CD14-positive monocyte (primary cell): Measurements from ENCODE around the gene SMAD1. TPM values are rescaled to one million over a fixed set of nuclear protein-coding genes. Genes with fewer than 3 reads are reported as not detected.

Source experiments
- DNase-seq, 3 donors: peaks; one replicate each; pipeline ENCODE4 v3.0.0-alpha.2; 2011 to 2022
- H2AFZ ChIP-seq: 2 replicates; pipeline ENCODE4 v1.6.0; 2012; ENCODE audit warnings: mild to moderate bottlenecking, low read depth, low read length, inconsistent platforms; ENCODE audit not compliant: insufficient read depth, poor library complexity, severe bottlenecking
- H3K27ac ChIP-seq, 2 donors: 1 replicate in 1 of 2; 2 replicates in 1 of 2; pipeline ENCODE4 v1.5.1; 2012 to 2013; ENCODE audit warnings: low read length in 2 of 2, control low read depth in 1 of 2, inconsistent platforms in 1 of 2, low read depth in 1 of 2, mild to moderate bottlenecking in 1 of 2
- H3K27me3 ChIP-seq, 2 donors: one replicate each; pipeline versions ENCODE4 v1.6.0 to v1.6.1; 2011 to 2013; ENCODE audit warnings: low read length in 2 of 2; ENCODE audit not compliant: control insufficient read depth in 2 of 2, insufficient read depth in 2 of 2
- H3K36me3 ChIP-seq, 2 donors: replicated peaks in 1 of 2; 1 replicate in 1 of 2; 2 replicates in 1 of 2; pipeline versions ENCODE4 v1.5.1 to v1.6.1; 2012 to 2013; ENCODE audit warnings: low read length in 2 of 2, control low read depth in 1 of 2, inconsistent platforms in 1 of 2, mild to moderate bottlenecking in 1 of 2; ENCODE audit not compliant: insufficient read depth in 2 of 2, control insufficient read depth in 1 of 2
- H3K4me1 ChIP-seq, 2 donors: 1 replicate in 1 of 2; 2 replicates in 1 of 2; pipeline versions ENCODE4 v1.5.1 to v1.6.1; 2012 to 2013; ENCODE audit warnings: low read length in 2 of 2, control low read depth in 1 of 2, inconsistent platforms in 1 of 2, mild to moderate bottlenecking in 1 of 2, moderate library complexity in 1 of 2; ENCODE audit not compliant: insufficient read depth in 2 of 2, control insufficient read depth in 1 of 2
- H3K4me2 ChIP-seq: replicated peaks from 2 replicates; pipeline ENCODE3; 2012; ENCODE audit warnings: low read length, moderate library complexity, mild to moderate bottlenecking; ENCODE audit not compliant: poor library complexity, severe bottlenecking; ENCODE audit errors: extremely low read depth
- H3K4me3 ChIP-seq, 3 experiments: fragments of 200-600 bp in 1 of 3; sonication (generic) in 1 of 3; replicated peaks in 1 of 3; 1 replicate in 2 of 3; 2 replicates in 1 of 3; pipeline ENCODE4 v1.5.1; 2011 to 2013; ENCODE audit warnings: low read length in 3 of 3, mild to moderate bottlenecking in 3 of 3, control low read depth in 2 of 3, low read depth in 2 of 3, inconsistent platforms in 1 of 3, moderate library complexity in 1 of 3
- H3K79me2 ChIP-seq: 2 replicates; pipeline ENCODE4 v1.6.0; 2012; ENCODE audit warnings: mild to moderate bottlenecking, control low read depth, inconsistent platforms, low read length, moderate library complexity; ENCODE audit not compliant: insufficient read depth
- H3K9ac ChIP-seq: 2 replicates; pipeline ENCODE4 v1.6.0; 2017; ENCODE audit warnings: low read length, mild to moderate bottlenecking; ENCODE audit not compliant: insufficient read depth, poor library complexity, severe bottlenecking
- H3K9me3 ChIP-seq, 2 donors: replicated peaks in 1 of 2; 1 replicate in 1 of 2; 2 replicates in 1 of 2; pipeline versions ENCODE4 v1.5.1 to v1.6.1; 2012 to 2013; ENCODE audit warnings: low read length in 2 of 2, control low read depth in 1 of 2; ENCODE audit not compliant: control insufficient read depth in 1 of 2, insufficient read depth in 1 of 2
- H4K20me1 ChIP-seq: 2 replicates; pipeline ENCODE4 v1.6.0; 2012; ENCODE audit warnings: mild to moderate bottlenecking, low read length, control low read depth, moderate library complexity; ENCODE audit not compliant: insufficient read depth
- H3K27ac Mint-ChIP-seq, 7 donors: one replicate each; pipeline ENCODE4 v1.8.0; 2020; ENCODE audit warnings: mild to moderate bottlenecking in 7 of 7, mixed read lengths in 7 of 7, moderate library complexity in 6 of 7, inconsistent platforms in 2 of 7
- H3K27me3 Mint-ChIP-seq, 3 donors: one replicate each; pipeline ENCODE4 v1.8.0; 2021 to 2022; ENCODE audit warnings: low read depth in 3 of 3, mild to moderate bottlenecking in 3 of 3, mixed read lengths in 3 of 3, moderate library complexity in 3 of 3, inconsistent platforms in 1 of 3
- H3K36me3 Mint-ChIP-seq, 2 donors: one replicate each; pipeline ENCODE4 v1.8.0; 2020; ENCODE audit warnings: mixed read lengths in 2 of 2, inconsistent platforms in 1 of 2, mild to moderate bottlenecking in 1 of 2
- H3K4me1 Mint-ChIP-seq: one replicate; pipeline ENCODE4 v1.8.0; 2020; ENCODE audit warnings: mild to moderate bottlenecking, mixed read lengths
- H3K4me3 Mint-ChIP-seq, 2 donors: one replicate each; pipeline ENCODE4 v1.8.0; 2020; ENCODE audit warnings: mild to moderate bottlenecking in 2 of 2, mixed read lengths in 2 of 2, moderate library complexity in 1 of 2
- H3K9me3 Mint-ChIP-seq, 7 donors: one replicate each; pipeline ENCODE4 v1.8.0; 2020 to 2022; ENCODE audit warnings: mixed read lengths in 7 of 7, mild to moderate bottlenecking in 6 of 7, moderate library complexity in 6 of 7, inconsistent platforms in 2 of 7
- WGBS: methylation state at CpG from one replicate; pipeline ENCODE4 v1.1.5; 2013; ENCODE audit warnings: missing lambda C conversion rate; ENCODE audit not compliant: insufficient coverage; 5-methylcytosine and 5-hydroxymethylcytosine counted together
- intact Hi-C, 2 donors: fragments of 100-400 bp; cut with micrococcal nuclease; formaldehyde crosslinking; loops; one replicate each; pipeline versions ENCODE4 v1.15.0 to v1.15.1; 2023
- polyA plus RNA-seq, 3 donors: library from polyadenylated mRNA; depleted of rRNA in 1 of 3; unstranded in 2 of 3; stranded (reverse) in 1 of 3; fragments of 300-500 nt in 2 of 3; fragments of >200 nt in 1 of 3; fragmentation: Illumina TruSeq in 2 of 3; gene quantifications; 1 replicate in 2 of 3; 2 replicates in 1 of 3; pipeline ENCODE4 v1.2.3, GENCODE V29; 2012 to 2021
- TF ChIP-seq, protein P1 (sequence below): fragments of 200-600 bp; IDR thresholded peaks from one replicate; pipeline ENCODE4 v1.8.0; 2022; ENCODE audit warnings: antibody characterized with exemption, mild to moderate bottlenecking

Gene SMAD1
- polyA plus RNA-seq, 3 donors: 8.2 to 14.4 (median 8.7) TPM

DNA sequence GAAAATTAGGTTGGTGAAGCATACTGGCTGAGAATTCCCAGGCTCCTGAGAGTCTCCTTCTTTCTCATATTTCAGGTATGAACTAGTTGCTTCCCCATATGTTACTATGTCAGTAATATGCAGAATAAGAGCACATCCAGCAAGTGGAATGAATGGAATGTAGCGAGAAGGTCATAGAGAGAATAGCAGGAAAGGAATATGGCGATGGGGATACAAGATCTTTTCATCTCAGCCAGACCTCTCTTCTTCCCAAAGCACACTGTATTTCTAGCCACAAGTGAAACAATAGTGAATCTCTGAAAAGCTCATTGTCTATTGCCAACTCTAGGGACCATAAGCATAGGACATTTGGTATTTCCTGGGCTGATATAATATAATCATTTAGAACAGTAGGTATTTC is 82.9 kb downstream of the SMAD1 start:
- Histone ChIP-seq H3K4me3 (no peak overlapping the region), H3K9ac (no peak overlapping the region), H3K79me2 (no peaks in the 10 kb centered on the region), H3K27me3 (no peaks in the 10 kb centered on the region), H3K27ac (no peak overlapping the region), H3K9me3 (no peaks in the 10 kb centered on the region), H3K36me3 (no peaks in the 10 kb centered on the region), H3K4me2 (no peak overlapping the region), H3K4me1 (no peaks in the 10 kb centered on the region), H4K20me1 (no peaks in the 10 kb centered on the region), H2AFZ (no peak overlapping the region)
- no peak for DNase-seq
- no CpG with 5 or more reads among the region's 2 CpGs for WGBS
- peaks cover 1 to 10% (median 3%) of the 10 kb centered on the region in 7 donors for H3K9me3 Mint-ChIP-seq
- peaks cover 1 to 3% (median 2%) of the 10 kb centered on the region in 3 donors for H3K27me3 Mint-ChIP-seq
- no peak overlapping the region for H3K4me3 Mint-ChIP-seq
- no peaks in the 10 kb centered on the region for H3K4me1 Mint-ChIP-seq
- TF ChIP-seq, protein P1, sequence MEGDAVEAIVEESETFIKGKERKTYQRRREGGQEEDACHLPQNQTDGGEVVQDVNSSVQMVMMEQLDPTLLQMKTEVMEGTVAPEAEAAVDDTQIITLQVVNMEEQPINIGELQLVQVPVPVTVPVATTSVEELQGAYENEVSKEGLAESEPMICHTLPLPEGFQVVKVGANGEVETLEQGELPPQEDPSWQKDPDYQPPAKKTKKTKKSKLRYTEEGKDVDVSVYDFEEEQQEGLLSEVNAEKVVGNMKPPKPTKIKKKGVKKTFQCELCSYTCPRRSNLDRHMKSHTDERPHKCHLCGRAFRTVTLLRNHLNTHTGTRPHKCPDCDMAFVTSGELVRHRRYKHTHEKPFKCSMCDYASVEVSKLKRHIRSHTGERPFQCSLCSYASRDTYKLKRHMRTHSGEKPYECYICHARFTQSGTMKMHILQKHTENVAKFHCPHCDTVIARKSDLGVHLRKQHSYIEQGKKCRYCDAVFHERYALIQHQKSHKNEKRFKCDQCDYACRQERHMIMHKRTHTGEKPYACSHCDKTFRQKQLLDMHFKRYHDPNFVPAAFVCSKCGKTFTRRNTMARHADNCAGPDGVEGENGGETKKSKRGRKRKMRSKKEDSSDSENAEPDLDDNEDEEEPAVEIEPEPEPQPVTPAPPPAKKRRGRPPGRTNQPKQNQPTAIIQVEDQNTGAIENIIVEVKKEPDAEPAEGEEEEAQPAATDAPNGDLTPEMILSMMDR: no peak
- H3K27ac Mint-ChIP-seq: no peak overlapping the region
- intact Hi-C loops: no loop called here
- H3K36me3 Mint-ChIP-seq: peaks cover 3% of the 10 kb centered on the region in 2 donors

DNA sequence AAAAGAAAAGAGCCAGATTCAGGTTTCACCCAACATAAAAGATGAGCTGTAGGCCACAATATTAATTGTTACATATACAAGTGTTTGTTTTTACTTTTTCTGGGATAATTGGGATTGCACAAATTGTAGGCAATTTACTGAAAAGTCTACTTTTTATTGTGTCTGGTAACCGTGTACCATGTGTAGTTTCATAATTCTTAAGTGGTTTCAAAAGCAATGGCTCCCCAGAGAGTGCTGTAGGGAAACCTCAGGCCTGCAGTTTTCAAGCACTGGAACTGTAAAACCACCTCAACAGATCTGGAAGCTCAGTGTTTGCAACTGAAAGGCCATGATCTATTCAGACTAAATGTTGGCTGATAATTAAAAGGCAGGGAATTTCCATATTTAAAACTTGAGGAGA is 83.7 kb downstream of the SMAD1 start:
- no peaks in the 10 kb centered on the region for H3K36me3 ChIP-seq
- H3K79me2 ChIP-seq: no peaks in the 10 kb centered on the region
- TF ChIP-seq, protein P1: no peak
- H3K4me1 Mint-ChIP-seq: no peaks in the 10 kb centered on the region
- no peak overlapping the region for H3K27ac ChIP-seq
- H3K27ac Mint-ChIP-seq: no peak overlapping the region
- no peak overlapping the region for H3K4me3 Mint-ChIP-seq
- no peaks in the 10 kb centered on the region for H3K9me3 ChIP-seq
- H2AFZ ChIP-seq: no peak overlapping the region
- intact Hi-C loops: no loop called here
- H3K27me3 ChIP-seq: no peaks in the 10 kb centered on the region
- no peak overlapping the region for H3K9ac ChIP-seq
- H4K20me1 ChIP-seq: no peaks in the 10 kb centered on the region
- H3K9me3 Mint-ChIP-seq: peaks cover 1 to 11% (median 3%) of the 10 kb centered on the region in 7 donors
- no peak for DNase-seq
- no peak overlapping the region for H3K4me2 ChIP-seq
- no CpG with 5 or more reads among the region's 1 CpG for WGBS
- no peaks in the 10 kb centered on the region for H3K36me3 Mint-ChIP-seq
- H3K4me3 ChIP-seq: no peak overlapping the region
- no peaks in the 10 kb centered on the region for H3K4me1 ChIP-seq
- peaks cover 1 to 3% (median 2%) of the 10 kb centered on the region in 3 donors for H3K27me3 Mint-ChIP-seq
